HEK293 (cell line): ENCODE measurements around the gene GJD4.

Experiments used
- CTCF ChIP-seq: fragments of 450-650 bp; formaldehyde crosslinking; IDR thresholded peaks from 2 replicates; pipeline ENCODE4 v1.5.1; 2016; ENCODE audit warnings: missing biosample characterization, missing genetic modification characterization
- REST ChIP-seq: fragments of 450-650 bp; formaldehyde crosslinking; IDR thresholded peaks from 2 replicates; pipeline ENCODE4 v1.5.1; 2016; ENCODE audit warnings: missing biosample characterization, missing genetic modification characterization
- SP2 ChIP-seq: fragments of 450-650 bp; formaldehyde crosslinking; IDR thresholded peaks from 2 replicates; pipeline ENCODE4 v1.5.1; 2016; ENCODE audit warnings: missing biosample characterization, missing genetic modification characterization
- ZNF112 ChIP-seq: fragments of 450-650 bp; formaldehyde crosslinking; IDR thresholded peaks from 2 replicates; pipeline ENCODE4 v1.5.0; 2017; ENCODE audit warnings: missing biosample characterization, missing genetic modification characterization
- ZNF248 ChIP-seq: fragments of 450-650 bp; formaldehyde crosslinking; IDR thresholded peaks from 2 replicates; pipeline ENCODE4 v1.5.1; 2017; ENCODE audit warnings: missing biosample characterization, missing genetic modification characterization
- ZNF558 ChIP-seq: fragments of 450-650 bp; formaldehyde crosslinking; IDR thresholded peaks from 2 replicates; pipeline ENCODE4 v1.5.1; 2016; ENCODE audit warnings: missing biosample characterization, missing genetic modification characterization
- ZNF768 ChIP-seq: fragments of 450-650 bp; formaldehyde crosslinking; IDR thresholded peaks from 2 replicates; pipeline ENCODE4 v1.5.1; 2018; ENCODE audit warnings: missing biosample characterization, mild to moderate bottlenecking, missing genetic modification characterization

GRCh38 chr10:35657621-35658020 lies 52.5 kb downstream of the GJD4 start:
- no peak for TF ChIP-seq SP2 (tag by site-specific recombination)
- TF ChIP-seq CTCF (tag by site-specific recombination): no peak
- no peak for TF ChIP-seq ZNF558
- TF ChIP-seq REST (tag by site-specific recombination): no peak
- no peak for TF ChIP-seq ZNF248 (tag by site-specific recombination)
- TF ChIP-seq ZNF768 (tag by site-specific recombination): no peak
- TF ChIP-seq ZNF112 (tag by site-specific recombination): no peak
